Endothelial cell of umbilical vein (primary cell): ENCODE results near the gene PDLIM5. TPM values are rescaled to one million over a fixed set of nuclear protein-coding genes. Genes with fewer than 3 reads are reported as not detected.

Experiments
- BruUV-seq: library from RNA; stranded (reverse); fragments of 400-500 nt; replicated peaks from 2 replicates; lab custom pipeline; 2021; lab: Mats Ljungman, UMichigan
- CTCF ChIA-PET: fragments of 300-600, 350-600 bp; sonication (Branson Sonifier 250); formaldehyde crosslinking; loops from one replicate; lab custom pipeline; 2021; ENCODE audit warnings: antibody characterized with exemption, inconsistent platforms; lab: Charles Lee
- POLR2A ChIA-PET: fragments of 300-600, 350-600 bp; sonication (Branson Sonifier 250); formaldehyde crosslinking; loops from one replicate; lab custom pipeline; 2021; ENCODE audit warnings: antibody characterized with exemption, inconsistent platforms; lab: Charles Lee
- DNase-seq: peaks from one replicate; pipeline ENCODE4 v3.0.0-alpha.2; 2011; ENCODE audit warnings: low read depth, low spot score
- FAIRE-seq: peaks from 2 replicates; lab custom pipeline; 2011; peaks lifted over from hg19 to GRCh38; lab: Jason Lieb, UNC
- H2AFZ ChIP-seq: 2 replicates; pipeline ENCODE4 v1.6.0; 2012; ENCODE audit warnings: low read depth, low read length, control low read depth, inconsistent platforms
- H3K27ac ChIP-seq: 2 replicates; pipeline ENCODE4 v1.5.1; 2011; ENCODE audit warnings: low read depth, mild to moderate bottlenecking, control low read depth, low read length, moderate library complexity; ENCODE audit not compliant: insufficient read depth
- H3K27me3 ChIP-seq, 2 experiments: 2 replicates each; pipeline versions ENCODE4 v1.6.0 to v1.6.1; 2011; ENCODE audit warnings: low read length in 2 of 2, mixed read lengths in 1 of 2; ENCODE audit not compliant: control insufficient read depth in 2 of 2, insufficient read depth in 2 of 2
- H3K36me3 ChIP-seq, 2 experiments: 2 replicates in 1 of 2; 3 replicates in 1 of 2; pipeline ENCODE4 v1.5.1; 2011; ENCODE audit warnings: low read length in 2 of 2, mild to moderate bottlenecking in 1 of 2, moderate library complexity in 1 of 2; ENCODE audit not compliant: control insufficient read depth in 2 of 2, insufficient read depth in 2 of 2; ENCODE audit errors: extremely low read depth in 1 of 2
- H3K4me1 ChIP-seq: 3 replicates; pipeline ENCODE4 v1.5.1; 2011; ENCODE audit warnings: mild to moderate bottlenecking, low read length; ENCODE audit not compliant: control insufficient read depth, insufficient read depth; ENCODE audit errors: extremely low read depth
- H3K4me2 ChIP-seq: 2 replicates; pipeline ENCODE4 v1.6.1; 2011; ENCODE audit warnings: low read length, control low read depth, mixed read lengths; ENCODE audit not compliant: insufficient read depth
- H3K4me3 ChIP-seq, 3 experiments: fragments of 200-600 bp in 1 of 3; sonication (generic), shearing (Covaris generic) in 1 of 3; replicated peaks in 1 of 3; 2 replicates each; pipeline ENCODE4 v1.5.1; 2011 to 2016; ENCODE audit warnings: control low read depth in 3 of 3, low read length in 3 of 3, mild to moderate bottlenecking in 2 of 3, inconsistent platforms in 1 of 3, low read depth in 1 of 3, moderate library complexity in 1 of 3; ENCODE audit not compliant: insufficient read depth in 1 of 3
- H3K79me2 ChIP-seq: 2 replicates; pipeline ENCODE4 v1.6.0; 2012; ENCODE audit warnings: low read length, inconsistent platforms; ENCODE audit not compliant: control insufficient read depth, insufficient read depth
- H3K9ac ChIP-seq: replicated peaks from 2 replicates; pipeline ENCODE3; 2011; ENCODE audit warnings: low read length, control low read depth; ENCODE audit not compliant: insufficient read depth; ENCODE audit errors: extremely low read depth
- H3K9me1 ChIP-seq: replicated peaks from 3 replicates; pipeline ENCODE4 v1.6.0; 2011; ENCODE audit warnings: mild to moderate bottlenecking, low read length; ENCODE audit not compliant: control insufficient read depth, insufficient read depth; ENCODE audit errors: extremely low read depth
- H3K9me3 ChIP-seq: replicated peaks from 2 replicates; pipeline ENCODE4 v1.5.1; 2012; ENCODE audit warnings: low read length, inconsistent platforms; ENCODE audit not compliant: control insufficient read depth, insufficient read depth
- H4K20me1 ChIP-seq: replicated peaks from 2 replicates; pipeline ENCODE3; 2011; ENCODE audit warnings: mild to moderate bottlenecking, low read length; ENCODE audit not compliant: control insufficient read depth, insufficient read depth; ENCODE audit errors: extremely low read depth
- FOS ChIP-seq: IDR thresholded peaks from 2 replicates; pipeline ENCODE4 v1.6.1; 2011; ENCODE audit warnings: mild to moderate bottlenecking, low read length, moderate library complexity, borderline replicate concordance; ENCODE audit not compliant: insufficient read depth
- JUN ChIP-seq: IDR thresholded peaks from 2 replicates; pipeline ENCODE4 v1.6.1; 2011; ENCODE audit warnings: borderline replicate concordance, low read depth; ENCODE audit not compliant: insufficient read length, insufficient read depth
- MYC ChIP-seq: IDR thresholded peaks from one replicate; pipeline ENCODE4 v1.6.1; 2011; ENCODE audit warnings: mild to moderate bottlenecking, low read depth, low read length
- POLR2A ChIP-seq: IDR thresholded peaks from 2 replicates; pipeline ENCODE4 v1.6.1; 2012; ENCODE audit warnings: low read depth, mild to moderate bottlenecking, control low read depth, low read length
- dilution Hi-C: fragments of 300-500 bp; cut with MboI; formaldehyde crosslinking; loops from one replicate; pipeline ENCODE4 v1.15.0; 2019; ENCODE audit warnings: low sequenced_read_pairs; ENCODE audit not compliant: extremely low pct_ligation_motif_present
- intact Hi-C: fragments of 100-400 bp; cut with micrococcal nuclease; formaldehyde crosslinking; loops from one replicate; pipeline ENCODE4 v1.10.0; 2022
- polyA plus RNA-seq, 4 experiments: library from polyadenylated mRNA; depleted of rRNA in 3 of 4; stranded (reverse) in 3 of 4; unstranded in 1 of 4; fragments of >200 nt; gene quantifications; 2 replicates each; pipeline versions ENCODE4 v1.2.1 to v1.2.3, GENCODE V29; 2011 to 2012; ENCODE audit warnings: missing spikeins in 1 of 4
- total RNA-seq: library from RNA; stranded (reverse); gene quantifications from 2 replicates; pipeline ENCODE4 v1.2.3, GENCODE V29; 2021

PDLIM5 gene
- total and polyA plus RNA-seq, 2 donors (not counting 3 experiments of a cell fraction or from before 2014, with no cell fraction given), result 243 to 310 TPM

- no peak for DNase-seq
- ChIA-PET CTCF (interaction anchor here (0.7 to 1.7 kb wide), 4 partner anchors 21 to 277 kb away, joined by 3 to 4 read pairs (median 4); no protein-coding TSS in a partner anchor), POLR2A (no interaction called here)
- Histone ChIP-seq H3K4me3 (no peak overlapping the region), H2AFZ (no peak overlapping the region), H3K4me2 (no peak overlapping the region), H3K9me3 (no peaks in the 10 kb centered on the region), H3K79me2 (peaks cover 18% of the 10 kb centered on the region), H3K4me1 (peaks cover 15% of the 10 kb centered on the region), H3K9ac (peak overlapping the region; percentile 9), H3K36me3 (peaks cover 5 to 19% of the 10 kb centered on the region in 2 experiments), H3K27ac (peak overlapping the region; percentile 34), H4K20me1 (no peaks in the 10 kb centered on the region), H3K9me1 (no peaks in the 10 kb centered on the region), H3K27me3 (no peaks in the 10 kb centered on the region)
- TF ChIP-seq FOS (peak; percentile 27), MYC (no peak)
- intact Hi-C loops (no loop called here), dilution Hi-C loops (no loop called here)
- no peak for FAIRE-seq
- no TSS peak for BruUV-seq
Observed at GRCh38 chr4:94582517-94582916, 130.8 kb downstream of the PDLIM5 start.

- no peak for DNase-seq
- no peak for FAIRE-seq
- Histone ChIP-seq H3K4me1 (peaks cover 15% of the 10 kb centered on the region), H4K20me1 (no peaks in the 10 kb centered on the region), H3K9me1 (no peaks in the 10 kb centered on the region), H3K4me3 (no peak overlapping the region), H3K27ac (no peak overlapping the region), H3K36me3 (peaks cover 5 to 18% of the 10 kb centered on the region in 2 experiments), H3K79me2 (peaks cover 16% of the 10 kb centered on the region), H3K4me2 (no peak overlapping the region), H3K9me3 (no peaks in the 10 kb centered on the region), H3K27me3 (no peaks in the 10 kb centered on the region), H3K9ac (no peak overlapping the region), H2AFZ (no peak overlapping the region)
- POLR2A ChIA-PET, result no interaction called here
- CTCF ChIA-PET, result interaction anchor here (0.9 to 1.8 kb wide), 5 partner anchors 9 to 26 kb away, joined by 3 to 4 read pairs (median 3); no protein-coding TSS in a partner anchor
- dilution Hi-C loops (no loop called here), intact Hi-C loops (no loop called here)
- BruUV-seq, result no TSS peak
- TF ChIP-seq MYC (no peak), POLR2A (no peak), JUN (no peak)
Observed at GRCh38 chr4:94583914-94584641, 132.3 kb downstream of the PDLIM5 start.
